Upper lobe of left lung (tissue), 4 donors: ENCODE results near the gene CCNJL.

ENCODE experiments used
- EP300 ChIP-seq, 4 donors: sonication (generic); formaldehyde crosslinking; IDR thresholded peaks; one replicate each; pipeline ENCODE4 v1.5.1; 2017; ENCODE audit warnings: antibody characterized with exemption in 4 of 4, control low read depth in 2 of 4
- POLR2A ChIP-seq, 4 donors: fragments of 450-650 bp; IDR thresholded peaks; one replicate each; pipeline ENCODE4 v1.5.1; 2016 to 2017; ENCODE audit warnings: antibody characterized with exemption in 4 of 4, mild to moderate bottlenecking in 2 of 4
- TF ChIP-seq, protein P1 (sequence below), 6 experiments: fragments of 450-650 bp in 4 of 6; fragments of 200-600 bp in 2 of 6; sonication (generic) in 2 of 6; IDR thresholded peaks; one replicate each; pipeline ENCODE4 v1.5.1; 2016 to 2019; ENCODE audit warnings: antibody characterized with exemption in 6 of 6

DNA sequence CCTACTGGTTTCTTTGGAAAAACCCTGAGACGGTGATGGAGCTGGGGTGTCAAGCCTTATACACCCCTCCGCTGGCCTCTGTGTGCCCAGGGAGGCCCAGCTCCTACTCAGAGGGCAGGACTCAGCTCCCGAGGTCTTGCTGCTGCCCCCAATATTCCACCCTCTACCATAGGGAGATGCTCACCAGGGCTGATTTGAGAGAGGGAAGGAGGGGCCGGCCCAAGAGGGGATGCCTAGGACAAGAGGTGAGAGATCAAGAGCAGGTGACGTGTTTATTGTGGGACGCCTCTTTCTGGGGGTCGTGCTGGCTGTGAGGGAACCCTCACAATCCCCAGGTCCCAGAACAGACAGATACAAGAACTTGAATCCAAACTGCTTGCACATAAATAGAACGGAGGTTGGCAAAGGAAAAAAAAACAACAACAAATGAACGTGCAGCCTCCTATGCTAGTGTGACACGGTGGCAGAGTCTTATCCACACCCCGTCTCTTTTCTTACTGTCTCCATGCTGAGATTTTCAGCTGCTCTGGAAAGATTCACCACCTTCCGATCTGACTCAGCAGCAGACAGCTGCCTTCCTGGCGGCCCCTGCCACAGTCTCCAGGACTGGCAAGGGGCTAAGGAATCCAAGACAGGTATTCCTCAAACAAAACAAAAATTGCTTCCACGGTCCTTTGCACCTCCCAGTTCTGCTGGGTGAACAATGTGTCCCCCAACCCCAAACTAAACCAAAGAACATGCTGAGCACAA, 60.8 kb downstream of the CCNJL start:
- TF ChIP-seq, protein P1, sequence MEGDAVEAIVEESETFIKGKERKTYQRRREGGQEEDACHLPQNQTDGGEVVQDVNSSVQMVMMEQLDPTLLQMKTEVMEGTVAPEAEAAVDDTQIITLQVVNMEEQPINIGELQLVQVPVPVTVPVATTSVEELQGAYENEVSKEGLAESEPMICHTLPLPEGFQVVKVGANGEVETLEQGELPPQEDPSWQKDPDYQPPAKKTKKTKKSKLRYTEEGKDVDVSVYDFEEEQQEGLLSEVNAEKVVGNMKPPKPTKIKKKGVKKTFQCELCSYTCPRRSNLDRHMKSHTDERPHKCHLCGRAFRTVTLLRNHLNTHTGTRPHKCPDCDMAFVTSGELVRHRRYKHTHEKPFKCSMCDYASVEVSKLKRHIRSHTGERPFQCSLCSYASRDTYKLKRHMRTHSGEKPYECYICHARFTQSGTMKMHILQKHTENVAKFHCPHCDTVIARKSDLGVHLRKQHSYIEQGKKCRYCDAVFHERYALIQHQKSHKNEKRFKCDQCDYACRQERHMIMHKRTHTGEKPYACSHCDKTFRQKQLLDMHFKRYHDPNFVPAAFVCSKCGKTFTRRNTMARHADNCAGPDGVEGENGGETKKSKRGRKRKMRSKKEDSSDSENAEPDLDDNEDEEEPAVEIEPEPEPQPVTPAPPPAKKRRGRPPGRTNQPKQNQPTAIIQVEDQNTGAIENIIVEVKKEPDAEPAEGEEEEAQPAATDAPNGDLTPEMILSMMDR (IDR thresholded peaks at IDR 0.05), result no peak
- TF ChIP-seq EP300 (IDR thresholded peaks at IDR 0.05) (no peak), POLR2A (IDR thresholded peaks at IDR 0.05) (no peak)
